ENCODE results near the gene AOPEP. TPM values are rescaled to one million over a fixed set of nuclear protein-coding genes. Genes with fewer than 3 reads are reported as not detected.

AOPEP gene
- total and polyA plus RNA-seq, 2 of the 13 experiments (the other 11 are each of a cell fraction or from before 2014, with no cell fraction given): 22.2 to 41.6 TPM

GRCh38 chr9:94922098-94922607 lies 195.7 kb downstream of the AOPEP start (continued):
- TF ChIP-seq SYNCRIP (IDR thresholded peaks at IDR 0.05; ENCODE audit: insufficient read depth, low read depth, low read length): no peak
- TF ChIP-seq SKIL (CRISPR knock-in tag; IDR thresholded peaks at IDR 0.05; ENCODE audit: borderline replicate concordance): 0 out of 2 replicates have a peak, but pooled peaks have one; percentile 15
- TF ChIP-seq MYC (CRISPR knock-in tag; IDR thresholded peaks at IDR 0.05; ENCODE audit: borderline replicate concordance): no peak
- TF ChIP-seq STAT6 (CRISPR knock-in tag; IDR thresholded peaks at IDR 0.05; ENCODE audit: borderline replicate concordance): no peak
- TF ChIP-seq ELF4 (CRISPR knock-in tag; IDR thresholded peaks at IDR 0.05; ENCODE audit: borderline replicate concordance): no peak
- no peak for TF ChIP-seq ZSCAN9 (CRISPR knock-in tag; IDR thresholded peaks at IDR 0.05; ENCODE audit: borderline replicate concordance)
- no peak for TF ChIP-seq FOXO4 (CRISPR knock-in tag; conservative IDR thresholded peaks at IDR 0.05)
- TF ChIP-seq ZNF34 (CRISPR knock-in tag; IDR thresholded peaks at IDR 0.05; ENCODE audit: borderline replicate concordance): no peak
- no peak for TF ChIP-seq MTA3 (CRISPR knock-in tag; IDR thresholded peaks at IDR 0.05)
- peak; percentile 70 for TF ChIP-seq FOXP4 (CRISPR knock-in tag; IDR thresholded peaks at IDR 0.05)
- peak; percentile 44; the same call in 1 of the 2 replicates for TF ChIP-seq ATF2 (CRISPR knock-in tag; IDR thresholded peaks at IDR 0.05)
- no peak for TF ChIP-seq CREBL2 (CRISPR knock-in tag; IDR thresholded peaks at IDR 0.05; ENCODE audit: borderline replicate concordance)
- TF ChIP-seq GRHL1 (CRISPR knock-in tag; conservative IDR thresholded peaks at IDR 0.05): no peak
- no peak for TF ChIP-seq ZNF788 (CRISPR knock-in tag; IDR thresholded peaks at IDR 0.05; ENCODE audit: borderline replicate concordance)
- TF ChIP-seq SMAD9 (CRISPR knock-in tag; IDR thresholded peaks at IDR 0.05): no peak
- no peak for TF ChIP-seq CAMTA2 (CRISPR knock-in tag; IDR thresholded peaks at IDR 0.05; ENCODE audit: borderline replicate concordance)
- no peak for TF ChIP-seq SETDB1 (CRISPR knock-in tag; IDR thresholded peaks at IDR 0.05; ENCODE audit: borderline replicate concordance)
